ENCODE measurements around the gene PIM1. TPM values are rescaled to one million over a fixed set of nuclear protein-coding genes. Genes with fewer than 3 reads are reported as not detected.

Gene PIM1
- polyA plus RNA-seq, 1 donor from 2014 or later, result 4.1 TPM

- no peak for TF ChIP-seq MXI1 (conservative IDR thresholded peaks at IDR 0.05; ENCODE audit: poor library complexity, severe bottlenecking)
- TF ChIP-seq SMC3 (conservative IDR thresholded peaks at IDR 0.05; ENCODE audit: poor library complexity), result no peak
- TF ChIP-seq EZH2 (IDR thresholded peaks at IDR 0.05; ENCODE audit: borderline replicate concordance, insufficient read depth, low read length, poor library complexity, severe bottlenecking), result no peak
- TF ChIP-seq CTCF (IDR thresholded peaks at IDR 0.05; ENCODE audit: poor library complexity, severe bottlenecking), result no peak
- TF ChIP-seq POLR2AphosphoS5 (IDR thresholded peaks at IDR 0.05), result no peak
- no peak for TF ChIP-seq REST (IDR thresholded peaks at IDR 0.05; ENCODE audit: borderline replicate concordance)
- TF ChIP-seq TAF1 (IDR thresholded peaks at IDR 0.05; ENCODE audit: low read depth), result no peak
- TF ChIP-seq RAD21 (conservative IDR thresholded peaks at IDR 0.05), result no peak
- no peak for TF ChIP-seq EP300 (conservative IDR thresholded peaks at IDR 0.05; ENCODE audit: poor library complexity, severe bottlenecking)
Measured at GRCh38 chr6:37139230-37139962, 30.6 kb upstream of the PIM1 start.

GRCh38 chr6:37140145-37140544 is 29.8 kb upstream of the PIM1 start:
- Histone ChIP-seq H2AFZ (ENCODE audit: low read depth, low read length) (no peak overlapping the region), H3K9me2 (ENCODE audit: insufficient read depth, low read length) (no peaks in the 10 kb centered on the region), H3K27ac (ENCODE audit: low read length) (no peak overlapping the region), H4K20me1 (ENCODE audit: insufficient read depth) (no peaks in the 10 kb centered on the region), H3K27me3 (ENCODE audit: insufficient read depth, low read depth, low read length) (peaks cover 4% of the 10 kb centered on the region), H3F3A (ENCODE audit: insufficient read depth, low read length, poor library complexity, severe bottlenecking) (no peaks in the 10 kb centered on the region), H3K79me2 (replicated peaks; ENCODE audit: insufficient read depth, low read length) (no peaks in the 10 kb centered on the region), H3K9ac (ENCODE audit: low read length) (no peak overlapping the region), H3K36me3 (ENCODE audit: insufficient read depth, low read length) (no peaks in the 10 kb centered on the region), H3K4me2 (ENCODE audit: low read length) (no peak overlapping the region), H3K9me3 (ENCODE audit: low read length) (no peaks in the 10 kb centered on the region), H3K4me3 (ENCODE audit: low read length) (no peak overlapping the region)
- TF ChIP-seq RAD21 (conservative IDR thresholded peaks at IDR 0.05) (no peak), POLR2AphosphoS5 (IDR thresholded peaks at IDR 0.05) (no peak), MXI1 (conservative IDR thresholded peaks at IDR 0.05; ENCODE audit: poor library complexity, severe bottlenecking) (no peak), CTCF (IDR thresholded peaks at IDR 0.05; ENCODE audit: poor library complexity, severe bottlenecking) (no peak), TAF1 (IDR thresholded peaks at IDR 0.05; ENCODE audit: low read depth) (no peak), EP300 (conservative IDR thresholded peaks at IDR 0.05; ENCODE audit: poor library complexity, severe bottlenecking) (no peak), REST (IDR thresholded peaks at IDR 0.05; ENCODE audit: borderline replicate concordance) (no peak), EZH2 (IDR thresholded peaks at IDR 0.05; ENCODE audit: borderline replicate concordance, insufficient read depth, low read length, poor library complexity, severe bottlenecking) (no peak), SMC3 (conservative IDR thresholded peaks at IDR 0.05; ENCODE audit: poor library complexity) (no peak)

More at GRCh38 chr6:37139230-37139962, 30.6 kb upstream of the PIM1 start:
- H4K20me1 ChIP-seq (ENCODE audit: insufficient read depth), result no peaks in the 10 kb centered on the region
- peaks cover 4% of the 10 kb centered on the region for H3K27me3 ChIP-seq (ENCODE audit: insufficient read depth, low read depth, low read length)
- H3K27ac ChIP-seq (ENCODE audit: low read length), result no peak overlapping the region
- no peak overlapping the region for H3K4me3 ChIP-seq (ENCODE audit: low read length)
- H3K9me2 ChIP-seq (ENCODE audit: insufficient read depth, low read length), result no peaks in the 10 kb centered on the region
- H3F3A ChIP-seq (ENCODE audit: insufficient read depth, low read length, poor library complexity, severe bottlenecking), result no peaks in the 10 kb centered on the region
- H3K36me3 ChIP-seq (ENCODE audit: insufficient read depth, low read length), result no peaks in the 10 kb centered on the region
- H3K79me2 ChIP-seq (replicated peaks; ENCODE audit: insufficient read depth, low read length), result no peaks in the 10 kb centered on the region
- no peak overlapping the region for H2AFZ ChIP-seq (ENCODE audit: low read depth, low read length)
- H3K9me3 ChIP-seq (ENCODE audit: low read length), result no peaks in the 10 kb centered on the region
- no peak overlapping the region for H3K9ac ChIP-seq (ENCODE audit: low read length)
- H3K4me2 ChIP-seq (ENCODE audit: low read length), result no peak overlapping the region
